CD8-positive, alpha-beta memory T cell (primary cell): Measurements from ENCODE around the gene TMED4. TPM values are rescaled to one million over a fixed set of nuclear protein-coding genes. Genes with fewer than 3 reads are reported as not detected.
A peak's percentile ranks its signal among the peaks of the same experiment; 100 is the strongest.

Experiments used
- CTCF ChIA-PET: fragments of 350-600 bp; sonication (Branson Sonifier 250); formaldehyde crosslinking; loops from one replicate; lab custom pipeline; 2021; ENCODE audit warnings: antibody characterized with exemption; lab: Charles Lee
- POLR2A ChIA-PET: fragments of 350-600 bp; sonication (Branson Sonifier 250); formaldehyde crosslinking; loops from one replicate; lab custom pipeline; 2021; ENCODE audit warnings: antibody characterized with exemption; lab: Charles Lee
- DNase-seq, 5 donors: peaks; one replicate each; pipeline versions ENCODE4 v3.0.0 to v3.0.0-alpha.2; 2020 to 2022; ENCODE audit warnings: mixed read lengths in 1 of 5
- H3K27ac ChIP-seq: one replicate; pipeline ENCODE4 v1.7.0; 2013; ENCODE audit warnings: low read depth, mild to moderate bottlenecking, low read length, moderate library complexity
- H3K27me3 ChIP-seq: 2 replicates; pipeline ENCODE4 v1.7.0; 2013; ENCODE audit warnings: low read length, mild to moderate bottlenecking; ENCODE audit not compliant: insufficient read depth, poor library complexity, severe bottlenecking
- H3K36me3 ChIP-seq: 2 replicates; pipeline ENCODE4 v1.7.0; 2013; ENCODE audit warnings: mild to moderate bottlenecking, low read length, moderate library complexity; ENCODE audit not compliant: insufficient read depth
- H3K4me1 ChIP-seq: 2 replicates; pipeline ENCODE4 v1.7.0; 2013; ENCODE audit warnings: mild to moderate bottlenecking, low read length, moderate library complexity; ENCODE audit not compliant: insufficient read depth
- H3K4me3 ChIP-seq: 2 replicates; pipeline ENCODE4 v1.7.0; 2013; ENCODE audit warnings: mild to moderate bottlenecking, low read length
- H3K9me3 ChIP-seq: 2 replicates; pipeline ENCODE4 v1.7.0; 2013; ENCODE audit warnings: mild to moderate bottlenecking, low read length
- H3K27ac Mint-ChIP-seq, 8 donors: one replicate each; pipeline ENCODE4 v1.8.0; 2020 to 2021; ENCODE audit warnings: mixed read lengths in 8 of 8, mild to moderate bottlenecking in 6 of 8, inconsistent platforms in 3 of 8, moderate library complexity in 3 of 8
- H3K27me3 Mint-ChIP-seq, 2 donors: one replicate each; pipeline ENCODE4 v1.8.0; 2020 to 2021; ENCODE audit warnings: mixed read lengths in 2 of 2, mild to moderate bottlenecking in 1 of 2, moderate library complexity in 1 of 2
- H3K36me3 Mint-ChIP-seq, 3 donors: one replicate each; pipeline ENCODE4 v1.8.0; 2020 to 2021; ENCODE audit warnings: mixed read lengths in 3 of 3, inconsistent platforms in 1 of 3, mild to moderate bottlenecking in 1 of 3
- H3K4me1 Mint-ChIP-seq, 3 donors: one replicate each; pipeline ENCODE4 v1.8.0; 2020 to 2021; ENCODE audit warnings: mixed read lengths in 3 of 3, inconsistent platforms in 1 of 3, mild to moderate bottlenecking in 1 of 3
- H3K4me3 Mint-ChIP-seq, 7 donors: one replicate each; pipeline ENCODE4 v1.8.0; 2020 to 2021; ENCODE audit warnings: mixed read lengths in 7 of 7, mild to moderate bottlenecking in 6 of 7, moderate library complexity in 4 of 7, inconsistent platforms in 2 of 7
- H3K9me3 Mint-ChIP-seq, 5 donors: one replicate each; pipeline ENCODE4 v1.8.0; 2020 to 2022; ENCODE audit warnings: mixed read lengths in 5 of 5, mild to moderate bottlenecking in 3 of 5, moderate library complexity in 2 of 5, inconsistent platforms in 1 of 5
- polyA plus RNA-seq: library from polyadenylated mRNA; unstranded; fragments of 300-500 nt; fragmentation: Illumina TruSeq; gene quantifications from one replicate; pipeline ENCODE4 v1.2.3, GENCODE V29; 2021
- total RNA-seq, 2 experiments: library from RNA; stranded (reverse); gene quantifications; one replicate each; pipeline ENCODE4 v1.2.3, GENCODE V29; 2021

Gene TMED4
- total RNA-seq (10 to 100 TPM; 78.8 to 80.5 TPM), polyA plus RNA-seq (84.3 TPM)

DNA sequence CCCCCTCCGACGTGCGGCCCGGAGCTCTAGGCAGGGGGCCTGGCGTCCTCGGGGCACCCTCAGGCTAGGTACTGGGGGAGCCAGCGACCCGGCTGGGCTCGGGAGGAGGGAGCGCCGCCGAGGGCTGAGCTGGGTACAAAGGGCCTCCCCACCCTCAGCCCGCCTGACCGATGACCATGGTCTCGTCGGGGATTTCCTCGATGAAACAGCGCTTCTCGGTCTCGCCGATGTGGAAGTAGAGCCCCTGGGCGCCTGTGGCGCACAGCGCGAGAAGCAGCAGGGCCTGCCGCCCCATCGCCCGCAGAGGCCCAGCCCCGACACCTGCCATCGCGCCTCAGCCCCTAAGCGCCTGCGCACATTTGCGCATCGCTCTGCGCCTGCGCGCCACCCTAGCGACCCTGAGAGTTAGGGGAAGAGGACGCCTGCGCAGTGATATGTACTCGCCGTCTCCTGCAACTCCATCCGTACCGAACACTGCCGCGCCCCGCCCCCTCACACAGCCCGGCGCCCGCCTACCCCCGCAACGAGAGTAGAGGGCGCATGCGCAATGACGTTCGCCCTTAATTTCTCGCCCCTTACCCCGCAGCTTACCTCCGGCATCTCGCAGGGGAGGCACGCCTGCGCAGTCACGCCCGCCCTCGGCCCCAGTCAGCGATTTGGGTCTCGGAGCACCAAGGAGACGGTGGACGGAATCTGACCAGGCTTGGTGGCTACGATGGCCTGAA lies at the start of gene TMED4:
Gene TMED4 (minus strand): TSS at position 353 of the 725 bp plus-strand sequence. CDS start 25 bp downstream, at position 328.
- Mint-ChIP-seq H3K36me3 (peaks cover 3 to 44% (median 14%) of the 10 kb centered on the region in 3 donors), H3K4me1 (peaks cover 19 to 49% (median 35%) of the 10 kb centered on the region in 3 donors), H3K9me3 (peaks cover 0 to 3% (median 0%) of the 10 kb centered on the region in 5 donors), H3K4me3 (peak within 1 kb of the TSS; percentile 86 to 96 (median 90)), H3K27me3 (peaks cover 0 to 3% of the 10 kb centered on the region in 2 donors), H3K27ac (peak within 1 kb of the TSS; percentile 96 to 98 (median 97))
- peak; percentile 100 for DNase-seq
- ChIA-PET POLR2A (interaction anchor here (0.5 to 3.0 kb wide), 20 partner anchors 9 to 882 kb away, joined by 3 to 40 read pairs (median 4); partner anchors contain the start of genes DDX56, H2AZ2, OGDH and PPIA), CTCF (interaction anchor here (1.0 to 3.6 kb wide), 12 partner anchors 9 to 554 kb away, joined by 3 to 18 read pairs (median 4); partner anchors contain the start of genes DDX56, H2AZ2 and OGDH)
- H3K4me3 ChIP-seq: peak within 1 kb of the TSS; percentile 96
- H3K9me3 ChIP-seq: no peaks in the 10 kb centered on the region
- peak within 1 kb of the TSS; percentile 99 for H3K27ac ChIP-seq
- H3K27me3 ChIP-seq: no peaks in the 10 kb centered on the region
- peaks cover 21% of the 10 kb centered on the region for H3K4me1 ChIP-seq
- peaks cover 28% of the 10 kb centered on the region for H3K36me3 ChIP-seq

DNA sequence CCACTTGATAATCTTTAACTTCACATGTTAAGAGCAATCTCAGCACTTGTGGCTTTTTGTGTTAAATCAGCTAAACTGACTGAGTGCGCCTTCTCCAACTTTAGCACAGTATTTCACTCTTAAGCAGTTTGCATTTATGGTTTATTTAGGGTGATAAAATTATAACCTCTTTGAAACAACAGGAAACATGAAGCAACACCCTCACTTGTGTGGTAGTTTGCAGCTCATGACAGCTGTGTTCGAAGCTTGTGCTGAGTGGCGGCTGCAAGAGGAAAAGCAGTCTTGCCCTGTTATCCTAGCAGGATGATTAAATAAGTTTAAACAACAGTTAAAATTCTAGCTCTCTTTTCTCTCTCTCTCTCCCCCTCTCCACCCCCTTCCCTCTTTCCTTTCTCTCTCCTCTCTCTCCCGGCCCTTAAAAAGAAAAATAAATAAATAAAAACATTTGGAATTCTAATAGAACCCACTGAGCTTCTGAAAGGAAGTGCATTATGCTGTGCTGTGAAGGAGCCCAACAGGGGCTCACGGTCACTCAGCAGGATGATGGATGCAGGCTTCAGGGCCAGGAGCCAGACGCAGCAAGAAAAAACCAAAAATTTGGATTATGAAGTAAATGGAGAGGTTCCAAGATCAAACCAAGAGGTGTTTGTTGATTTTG lies 49.6 kb upstream of the TMED4 start:
- CTCF ChIA-PET: interaction anchor here (0.9 to 2.8 kb wide), 16 partner anchors 8 to 216 kb away, joined by 3 to 24 read pairs (median 3); partner anchors contain the start of genes H2AZ2, OGDH and TMED4
- Mint-ChIP-seq H3K4me3 (peak overlapping the region; percentile 39 to 88 (median 80)), H3K4me1 (peaks cover 73 to 91% (median 81%) of the 10 kb centered on the region in 3 donors), H3K9me3 (no peaks in the 10 kb centered on the region), H3K27ac (peak overlapping the region; percentile 87 to 100 (median 100)), H3K36me3 (peaks cover 4 to 26% (median 4%) of the 10 kb centered on the region in 3 donors), H3K27me3 (no peaks in the 10 kb centered on the region)
- H3K36me3 ChIP-seq: peaks cover 1% of the 10 kb centered on the region
- H3K4me1 ChIP-seq: peaks cover 73% of the 10 kb centered on the region
- H3K27me3 ChIP-seq: no peaks in the 10 kb centered on the region
- peak in 4 of 5 donors; percentile 35 to 78 (median 60) for DNase-seq
- H3K4me3 ChIP-seq: no peak overlapping the region
- H3K9me3 ChIP-seq: no peaks in the 10 kb centered on the region
- peak overlapping the region; percentile 58 for H3K27ac ChIP-seq
- POLR2A ChIA-PET: interaction anchor here (0.6 to 10.1 kb wide), 12 partner anchors 8 to 751 kb away, joined by 3 to 126 read pairs (median 4); partner anchors contain the start of genes DDX56, H2AZ2, OGDH and TMED4

DNA sequence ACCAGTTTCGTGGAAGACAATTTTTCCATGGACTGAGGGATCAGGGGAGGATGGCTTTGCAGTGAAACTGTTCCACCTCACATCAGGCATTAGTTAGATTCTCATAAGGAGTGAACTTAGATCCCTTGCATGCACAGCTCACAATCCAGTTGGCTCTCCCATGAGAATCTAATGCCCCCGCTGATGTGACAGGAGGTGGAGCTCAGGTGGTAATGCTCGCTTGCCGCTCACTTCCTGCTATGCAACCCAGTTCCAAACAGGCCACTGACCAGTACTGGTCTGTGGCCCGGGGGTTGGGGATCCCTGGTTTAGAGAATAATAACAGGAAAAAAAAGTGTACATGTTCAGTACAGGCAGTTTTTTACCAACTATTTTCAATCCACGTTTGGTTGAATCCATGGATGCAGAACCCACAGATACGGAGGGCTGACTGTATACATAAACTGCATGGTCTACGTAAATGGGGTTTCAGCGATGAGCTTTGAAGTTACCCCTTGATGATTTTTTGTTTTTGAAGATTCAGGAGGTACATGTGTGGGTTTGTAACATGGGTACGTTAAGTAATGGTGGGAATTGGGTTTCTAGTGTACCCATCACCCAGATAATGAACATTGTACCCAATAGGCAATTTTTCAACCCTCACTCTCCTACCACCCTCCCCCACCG lies 48.9 kb upstream of the TMED4 start:
- POLR2A ChIA-PET: interaction anchor here (0.6 to 10.1 kb wide), 11 partner anchors 9 to 750 kb away, joined by 3 to 126 read pairs (median 3); partner anchors contain the start of genes DDX56, H2AZ2, OGDH and TMED4
- H3K9me3 ChIP-seq: no peaks in the 10 kb centered on the region
- H3K36me3 ChIP-seq: peaks cover 3% of the 10 kb centered on the region
- peak in 1 of 5 donors; percentile 53 for DNase-seq
- Mint-ChIP-seq H3K36me3 (peaks cover 4 to 33% (median 4%) of the 10 kb centered on the region in 3 donors), H3K9me3 (no peaks in the 10 kb centered on the region), H3K27me3 (no peaks in the 10 kb centered on the region), H3K4me3 (peak overlapping the region; percentile 39 to 88 (median 80)), H3K27ac (peak overlapping the region; percentile 87 to 100 (median 100)), H3K4me1 (peaks cover 73 to 91% (median 81%) of the 10 kb centered on the region in 3 donors)
- CTCF ChIA-PET: interaction anchor here (0.9 to 2.8 kb wide), 17 partner anchors 9 to 217 kb away, joined by 3 to 24 read pairs (median 3); partner anchors contain the start of genes H2AZ2, OGDH and TMED4
- peak overlapping the region; percentile 58 for H3K27ac ChIP-seq
- no peak overlapping the region for H3K4me3 ChIP-seq
- no peaks in the 10 kb centered on the region for H3K27me3 ChIP-seq
- peaks cover 73% of the 10 kb centered on the region for H3K4me1 ChIP-seq

DNA sequence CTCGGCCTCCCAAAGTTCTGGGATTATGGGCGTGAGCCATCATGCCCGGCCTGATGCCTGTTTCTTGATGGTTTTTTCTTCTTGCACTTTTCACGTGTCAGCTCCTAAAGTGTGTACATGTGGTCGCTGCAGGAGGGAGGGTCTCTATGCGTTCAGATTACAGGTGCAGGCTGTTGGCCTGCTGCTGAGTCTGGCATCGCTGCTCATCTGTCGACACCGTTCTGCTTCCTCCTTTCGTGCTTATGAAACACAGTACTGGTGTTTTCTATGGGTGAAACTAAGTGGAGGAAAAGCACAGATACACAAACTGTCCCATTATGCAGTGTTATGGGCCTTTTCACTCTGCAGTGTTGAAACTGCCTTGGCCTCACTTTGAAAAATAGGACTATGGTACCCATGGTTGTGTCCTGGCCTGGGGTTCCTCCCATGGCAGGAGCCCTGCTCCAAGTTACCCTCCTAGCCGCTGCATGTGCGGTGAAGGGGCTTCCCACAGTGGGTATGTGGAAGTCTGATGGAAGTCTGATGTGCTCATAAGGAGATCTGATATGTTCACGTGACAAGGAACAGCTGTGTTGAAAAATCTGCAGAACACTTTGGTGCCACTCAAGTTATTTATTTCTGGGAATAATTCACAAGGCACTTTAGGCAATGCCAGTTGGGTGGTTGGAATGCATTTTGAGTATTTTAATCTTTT lies 47.9 kb upstream of the TMED4 start:
- H3K4me1 ChIP-seq: peaks cover 71% of the 10 kb centered on the region
- H3K27ac ChIP-seq: peak overlapping the region; percentile 58
- H3K9me3 ChIP-seq: no peaks in the 10 kb centered on the region
- POLR2A ChIA-PET: interaction anchor here (0.5 to 10.1 kb wide), 7 partner anchors 10 to 145 kb away, joined by 3 to 126 read pairs (median 5); partner anchors contain the start of genes OGDH and TMED4
- Mint-ChIP-seq H3K27ac (peak overlapping the region in 7 of 8 donors; percentile 87 to 100 (median 100)), H3K9me3 (no peaks in the 10 kb centered on the region), H3K27me3 (no peaks in the 10 kb centered on the region), H3K4me3 (peak overlapping the region in 6 of 7 donors; percentile 23 to 83 (median 47)), H3K36me3 (peaks cover 4 to 42% (median 7%) of the 10 kb centered on the region in 3 donors), H3K4me1 (peaks cover 75 to 91% (median 81%) of the 10 kb centered on the region in 3 donors)
- DNase-seq: no peak
- CTCF ChIA-PET: interaction anchor here (0.9 to 2.8 kb wide), 7 partner anchors 7 to 218 kb away, joined by 3 to 24 read pairs (median 6); partner anchors contain the start of genes H2AZ2 and OGDH
- H3K36me3 ChIP-seq: peaks cover 12% of the 10 kb centered on the region
- H3K27me3 ChIP-seq: no peaks in the 10 kb centered on the region
- no peak overlapping the region for H3K4me3 ChIP-seq

- H3K4me1 ChIP-seq: peaks cover 68% of the 10 kb centered on the region
- Mint-ChIP-seq H3K36me3 (peaks cover 4 to 53% (median 7%) of the 10 kb centered on the region in 3 donors), H3K27me3 (no peaks in the 10 kb centered on the region), H3K27ac (peak overlapping the region; percentile 51 to 94 (median 88)), H3K4me1 (peaks cover 78 to 93% (median 81%) of the 10 kb centered on the region in 3 donors), H3K9me3 (no peaks in the 10 kb centered on the region), H3K4me3 (peak overlapping the region in 3 of 7 donors; percentile 15 to 70 (median 48))
- peaks cover 19% of the 10 kb centered on the region for H3K36me3 ChIP-seq
- ChIA-PET CTCF (interaction anchor here (1.4 kb wide), 1 partner anchor 12 kb away, joined by 4 read pairs; no protein-coding TSS in a partner anchor), POLR2A (interaction anchor here (2.0 kb wide), 1 partner anchor 20 kb away, joined by 7 read pairs; the partner anchor contains the start of gene OGDH)
- H3K27ac ChIP-seq: no peak overlapping the region
- no peak for DNase-seq
- H3K4me3 ChIP-seq: no peak overlapping the region
- H3K27me3 ChIP-seq: no peaks in the 10 kb centered on the region
- no peaks in the 10 kb centered on the region for H3K9me3 ChIP-seq
Measured at GRCh38 chr7:44626620-44627019, 44.6 kb upstream of the TMED4 start.

GRCh38 chr7:44625526-44626471 lies 43.8 kb upstream of the TMED4 start:
- Mint-ChIP-seq H3K36me3 (peaks cover 4 to 56% (median 11%) of the 10 kb centered on the region in 3 donors), H3K9me3 (no peaks in the 10 kb centered on the region), H3K4me1 (peaks cover 76 to 93% (median 81%) of the 10 kb centered on the region in 3 donors), H3K27ac (peak overlapping the region; percentile 51 to 94 (median 88)), H3K27me3 (no peaks in the 10 kb centered on the region), H3K4me3 (peak overlapping the region in 6 of 7 donors; percentile 1 to 70 (median 48))
- peaks cover 19% of the 10 kb centered on the region for H3K36me3 ChIP-seq
- ChIA-PET CTCF (interaction anchor here (1.4 kb wide), 1 partner anchor 13 kb away, joined by 4 read pairs; no protein-coding TSS in a partner anchor), POLR2A (interaction anchor here (0.5 to 2.0 kb wide), 4 partner anchors 15 to 1041 kb away, joined by 3 to 7 read pairs (median 6); partner anchors contain the start of gene OGDH)
- peak overlapping the region; percentile 53 for H3K27ac ChIP-seq
- peaks cover 61% of the 10 kb centered on the region for H3K4me1 ChIP-seq
- H3K9me3 ChIP-seq: no peaks in the 10 kb centered on the region
- H3K27me3 ChIP-seq: no peaks in the 10 kb centered on the region
- H3K4me3 ChIP-seq: no peak overlapping the region
- DNase-seq: peak in 1 of 5 donors; percentile 8
